NCI-H128 (cell line): Measurements from ENCODE around the gene OBP2A.
"Not testable (repeated sequence)": the region's sequence is repeated elsewhere in the genome, so short reads cannot be mapped to it uniquely, and the experiment has no call there.

Experiments used
- DNase-seq: peaks from one replicate; lab custom pipeline; 2025; ENCODE audit not compliant: unreplicated experiment; lab: John Stamatoyannopoulos, UW

OBP2A gene

GRCh38 chr9:135545646-135546176, at the start of gene OBP2A:
Gene OBP2A (plus strand): TSS chr9:135546126. CDS start chr9:135546181, 55 bp downstream.
- not testable (repeated sequence) for DNase-seq

GRCh38 chr9:135498381-135499126, 47.4 kb upstream of the OBP2A start:
- no peak for DNase-seq

- peak; percentile 64 for DNase-seq
These were observed 46.4 kb upstream of the OBP2A start for GRCh38 chr9:135499326-135500070.

GRCh38 chr9:135500071-135500524, 45.8 kb upstream of the OBP2A start:
- DNase-seq, result no peak

GRCh38 chr9:135500525-135501260, 45.2 kb upstream of the OBP2A start, which contains the start of gene MRPS2:
Gene MRPS2 (plus strand): TSS chr9:135500682. CDS start chr9:135500711, 29 bp downstream.
- peak; percentile 74 for DNase-seq

GRCh38 chr9:135501261-135502167, 44.4 kb upstream of the OBP2A start:
- no peak for DNase-seq

- DNase-seq, result no peak
These were observed 43.6 kb upstream of the OBP2A start for GRCh38 chr9:135502168-135502872.

GRCh38 chr9:135502873-135503321, 43.0 kb upstream of the OBP2A start:
- no peak for DNase-seq

- no peak for DNase-seq
These were observed 42.3 kb upstream of the OBP2A start for GRCh38 chr9:135503371-135504261.

GRCh38 chr9:135504262-135505243, 41.4 kb upstream of the OBP2A start:
- DNase-seq, result no peak

GRCh38 chr9:135505406-135506187, 40.3 kb upstream of the OBP2A start:
- DNase-seq, result no peak

- no peak for DNase-seq
These were observed 39.4 kb upstream of the OBP2A start for GRCh38 chr9:135506327-135507103.

- DNase-seq, result no peak
These were observed 38.6 kb upstream of the OBP2A start for GRCh38 chr9:135507104-135508035.

- DNase-seq, result no peak
These were observed 37.6 kb upstream of the OBP2A start for GRCh38 chr9:135508211-135508820.
